OCI-LY3 (cell line): ENCODE results near the gene KIAA0930.

ENCODE experiments used
- EZH2phosphoT487 ChIP-seq: fragments of 200-600 bp; shearing (Covaris generic); IDR thresholded peaks from 2 replicates; pipeline ENCODE4 v1.6.1; 2018; ENCODE audit warnings: antibody characterized with exemption, mixed run types, low read depth
- TF ChIP-seq, protein P1 (sequence below): fragments of 200-600, 300-600 bp; sonication (generic); IDR thresholded peaks from 2 replicates; pipeline ENCODE4 v1.5.1; 2014; ENCODE audit warnings: antibody characterized with exemption, low read length, low read depth

DNA sequence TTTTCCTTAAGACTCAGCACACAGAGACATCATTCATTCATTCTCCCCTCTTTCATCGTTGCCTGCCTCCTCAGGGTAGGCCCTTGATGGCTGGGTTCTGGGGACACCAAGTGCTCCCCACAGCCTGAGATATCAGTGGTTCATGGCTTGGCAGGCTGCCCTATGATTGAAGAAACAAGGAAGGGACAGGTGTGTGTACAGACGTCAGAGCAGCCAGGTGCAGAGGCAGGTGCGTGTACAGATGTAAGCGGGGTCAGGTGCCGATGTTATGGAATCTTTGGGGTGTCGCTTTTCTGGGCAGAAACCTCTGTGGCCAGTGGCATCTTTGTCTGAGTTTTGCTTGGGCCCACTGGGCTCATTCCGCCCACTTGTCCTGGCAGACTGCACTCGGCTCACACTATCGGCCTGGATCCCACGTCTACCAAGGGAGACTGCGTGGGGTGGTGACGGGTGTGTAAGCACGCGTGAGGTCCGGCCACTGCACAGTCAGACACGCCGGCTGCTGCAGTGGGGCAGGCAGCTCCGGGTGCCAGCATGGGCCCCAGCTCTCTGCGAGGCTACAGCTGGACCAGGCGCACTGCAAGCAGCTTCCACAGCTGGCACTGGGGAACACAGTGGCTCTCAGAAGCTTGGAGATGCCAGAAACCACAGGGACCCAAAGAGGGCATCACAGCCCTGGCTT lies 20.9 kb upstream of the KIAA0930 start:
- TF ChIP-seq, protein P1, sequence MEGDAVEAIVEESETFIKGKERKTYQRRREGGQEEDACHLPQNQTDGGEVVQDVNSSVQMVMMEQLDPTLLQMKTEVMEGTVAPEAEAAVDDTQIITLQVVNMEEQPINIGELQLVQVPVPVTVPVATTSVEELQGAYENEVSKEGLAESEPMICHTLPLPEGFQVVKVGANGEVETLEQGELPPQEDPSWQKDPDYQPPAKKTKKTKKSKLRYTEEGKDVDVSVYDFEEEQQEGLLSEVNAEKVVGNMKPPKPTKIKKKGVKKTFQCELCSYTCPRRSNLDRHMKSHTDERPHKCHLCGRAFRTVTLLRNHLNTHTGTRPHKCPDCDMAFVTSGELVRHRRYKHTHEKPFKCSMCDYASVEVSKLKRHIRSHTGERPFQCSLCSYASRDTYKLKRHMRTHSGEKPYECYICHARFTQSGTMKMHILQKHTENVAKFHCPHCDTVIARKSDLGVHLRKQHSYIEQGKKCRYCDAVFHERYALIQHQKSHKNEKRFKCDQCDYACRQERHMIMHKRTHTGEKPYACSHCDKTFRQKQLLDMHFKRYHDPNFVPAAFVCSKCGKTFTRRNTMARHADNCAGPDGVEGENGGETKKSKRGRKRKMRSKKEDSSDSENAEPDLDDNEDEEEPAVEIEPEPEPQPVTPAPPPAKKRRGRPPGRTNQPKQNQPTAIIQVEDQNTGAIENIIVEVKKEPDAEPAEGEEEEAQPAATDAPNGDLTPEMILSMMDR = no peak
- no peak for TF ChIP-seq EZH2phosphoT487
